Gastroesophageal sphincter (tissue), 3 donors: Measurements from ENCODE around the gene ATP2B2.

Experiments
- CTCF ChIP-seq, 4 experiments: fragments of 200-600 bp in 2 of 4; fragments of 450-650 bp in 2 of 4; sonication (generic) in 1 of 4; IDR thresholded peaks; one replicate each; pipeline ENCODE4 v1.5.1; 2017 to 2019; ENCODE audit warnings: antibody characterized with exemption in 4 of 4, mild to moderate bottlenecking in 2 of 4, moderate library complexity in 2 of 4
- POLR2AphosphoS5 ChIP-seq: sonication (generic); formaldehyde crosslinking; IDR thresholded peaks from one replicate; pipeline ENCODE4 v1.6.1; 2017; ENCODE audit warnings: antibody characterized with exemption

GRCh38 chr3:10551821-10552630 is 46.6 kb upstream of the ATP2B2 start:
- TF ChIP-seq CTCF (IDR thresholded peaks at IDR 0.05): no peak
- no peak for TF ChIP-seq POLR2AphosphoS5
